GM12878 (cell line): ENCODE data around the gene SELENOP. TPM values are rescaled to one million over a fixed set of nuclear protein-coding genes. Genes with fewer than 3 reads are reported as not detected.

Experiments
- ATAC-seq: fragments of 200-7000 bp; cut with Tn5 transposase; 3 replicates; pipeline ENCODE4 v1.9.1; 2020; ENCODE audit warnings: mild to moderate bottlenecking, moderate library complexity
- BruUV-seq: library from RNA; stranded (reverse); fragments of 400-500 nt; replicated peaks from 2 replicates; lab custom pipeline; 2021; lab: Mats Ljungman, UMichigan
- CTCF ChIA-PET: fragments of 300-600 bp; sonication (Branson Sonifier 250); formaldehyde crosslinking; extraction: SDS; loops from one replicate; lab custom pipeline; 2021; ENCODE audit warnings: inconsistent platforms; lab: Yijun Ruan, JAX
- POLR2A ChIA-PET: fragments of 350-600 bp; formaldehyde crosslinking; extraction: SDS; loops from one replicate; lab custom pipeline; 2021; ENCODE audit warnings: inconsistent platforms; lab: Charles Lee
- RAD21 ChIA-PET: fragments of 300-600 bp; sonication (Branson Sonifier 250); formaldehyde crosslinking; loops from one replicate; lab custom pipeline; 2023; ENCODE audit warnings: antibody characterized with exemption; ENCODE audit not compliant: unreplicated experiment; lab: Charles Lee
- SMC1A ChIA-PET: fragments of 300-600 bp; sonication (Branson Sonifier 250); formaldehyde crosslinking; loops from one replicate; lab custom pipeline; 2023; ENCODE audit not compliant: unreplicated experiment, uncharacterized antibody; lab: Charles Lee
- DNase-seq: peaks from one replicate; pipeline ENCODE4 v3.0.0-alpha.2; 2011; ENCODE audit warnings: low read depth, low spot score
- FAIRE-seq: peaks from 3 replicates; lab custom pipeline; 2011; peaks lifted over from hg19 to GRCh38; lab: Jason Lieb, UNC
- H2AFZ ChIP-seq: 2 replicates; pipeline ENCODE4 v1.6.0; 2011; ENCODE audit warnings: low read depth, low read length, control low read depth; ENCODE audit not compliant: control insufficient read depth
- H3K27ac ChIP-seq: 2 replicates; pipeline ENCODE4 v1.5.1; 2011; ENCODE audit warnings: control low read depth; ENCODE audit not compliant: control insufficient read depth, insufficient read depth
- H3K27me3 ChIP-seq, 2 experiments: replicated peaks in 1 of 2; 2 replicates each; pipeline versions ENCODE4 v1.6.0 to v1.6.1; 2011; ENCODE audit warnings: low read length in 1 of 2; ENCODE audit not compliant: control insufficient read depth in 2 of 2, insufficient read depth in 2 of 2
- H3K36me3 ChIP-seq, 2 experiments: 2 replicates each; pipeline ENCODE4 v1.5.1; 2011; ENCODE audit warnings: low read length in 1 of 2; ENCODE audit not compliant: control insufficient read depth in 2 of 2, insufficient read depth in 2 of 2
- H3K4me1 ChIP-seq: 2 replicates; pipeline ENCODE4 v1.6.1; 2011; ENCODE audit warnings: mild to moderate bottlenecking, low read length, moderate library complexity, mixed read lengths; ENCODE audit not compliant: control insufficient read depth, insufficient read depth
- H3K4me2 ChIP-seq: 2 replicates; pipeline ENCODE4 v1.6.0; 2011; ENCODE audit warnings: control low read depth; ENCODE audit not compliant: control insufficient read depth, insufficient read depth
- H3K4me3 ChIP-seq: fragments of 200-600 bp; sonication (generic); 2 replicates; pipeline ENCODE4 v1.5.1; 2016
- H3K79me2 ChIP-seq: 2 replicates; pipeline ENCODE4 v1.6.0; 2011; ENCODE audit warnings: low read length; ENCODE audit not compliant: control insufficient read depth, insufficient read depth
- H3K9ac ChIP-seq: 2 replicates; pipeline ENCODE4 v1.8.0; 2011; ENCODE audit warnings: low read length, control low read depth, mixed read lengths; ENCODE audit not compliant: control insufficient read depth, insufficient read depth
- H3K9me3 ChIP-seq: replicated peaks from 3 replicates; pipeline ENCODE4 v1.5.1; 2011; ENCODE audit warnings: mild to moderate bottlenecking, low read length; ENCODE audit not compliant: control insufficient read depth, insufficient read depth
- H4K20me1 ChIP-seq: 2 replicates; pipeline ENCODE4 v1.6.0; 2011; ENCODE audit not compliant: control insufficient read depth, insufficient read depth
- ASH2L ChIP-seq: fragments of 300-600, 200-600 bp; sonication (generic); IDR thresholded peaks from 2 replicates; pipeline ENCODE4 v1.6.1; 2017; ENCODE audit warnings: low read depth, mild to moderate bottlenecking, borderline replicate concordance
- E2F8 ChIP-seq: fragments of 450-650 bp; IDR thresholded peaks from 2 replicates; pipeline ENCODE4 v1.6.1; 2018; ENCODE audit warnings: mild to moderate bottlenecking, low read depth, moderate library complexity; ENCODE audit not compliant: partially characterized antibody
- IKZF2 ChIP-seq, 2 experiments: fragments of 450-650 bp; IDR thresholded peaks; 2 replicates each; pipeline ENCODE4 v1.6.1; 2017; ENCODE audit warnings: mild to moderate bottlenecking in 2 of 2, moderate library complexity in 2 of 2
- KDM1A ChIP-seq: fragments of 200-600 bp; sonication (generic); IDR thresholded peaks from 2 replicates; pipeline ENCODE4 v1.6.1; 2016; ENCODE audit warnings: borderline replicate concordance
- NFIC ChIP-seq: IDR thresholded peaks from 2 replicates; pipeline ENCODE4 v1.6.1; 2012; ENCODE audit warnings: low read depth, mild to moderate bottlenecking, inconsistent platforms, low read length, moderate library complexity
- NFYB ChIP-seq: IDR thresholded peaks from 2 replicates; pipeline ENCODE4 v1.6.1; 2011; ENCODE audit warnings: low read depth, mild to moderate bottlenecking, low read length, improper control_type of control experiment, moderate library complexity; ENCODE audit not compliant: insufficient read depth
- RAD21 ChIP-seq: IDR thresholded peaks from 2 replicates; pipeline ENCODE4 v1.6.1; 2011; ENCODE audit warnings: mild to moderate bottlenecking, low read depth, low read length, moderate library complexity; ENCODE audit not compliant: insufficient read depth
- RELA ChIP-seq: fragments of 450-650 bp; IDR thresholded peaks from 2 replicates; pipeline ENCODE4 v1.8.0; 2014; ENCODE audit warnings: borderline replicate concordance; ENCODE audit not compliant: partially characterized antibody
- ZNF274 ChIP-seq: IDR thresholded peaks from one replicate; pipeline ENCODE4 v1.8.0; 2011; ENCODE audit not compliant: insufficient read length, insufficient read depth
- in situ Hi-C: fragments of 300-500 bp; cut with MboI; formaldehyde crosslinking; loops from 9 replicates; pipeline ENCODE4 v1.14.3; 2018; ENCODE audit warnings: mixed read lengths
- intact Hi-C: fragments of 100-400 bp; cut with micrococcal nuclease; formaldehyde crosslinking; loops from one replicate; pipeline ENCODE4 v1.14.2; 2022; ENCODE audit not compliant: unreplicated experiment
- polyA plus RNA-seq, 11 experiments: library from polyadenylated mRNA; depleted of rRNA in 4 of 11; unstranded in 6 of 11; stranded (reverse) in 5 of 11; fragments of >200 nt; fragmentation: Nextera tagmentation in 4 of 11; fragmentation: Illumina TruSeq in 1 of 11; extraction: Ambion mirVana in 4 of 11; extraction: Trizol in 1 of 11; gene quantifications; 1 replicate in 1 of 11; 2 replicates in 10 of 11; pipeline versions ENCODE4 v1.2.1 to v1.2.3, GENCODE V29; 2011 to 2016; ENCODE audit warnings: inconsistent platforms in 2 of 11, missing spikeins in 2 of 11, low read depth in 1 of 11
- total RNA-seq, 4 experiments: library from RNA; depleted of rRNA in 3 of 4; stranded (reverse); fragments of >200 nt in 3 of 4; fragmentation: Illumina TruSeq in 1 of 4; extraction: Trizol in 1 of 4; gene quantifications; 2 replicates each; pipeline versions ENCODE4 v1.2.1 to v1.2.3, GENCODE V29; 2013 to 2021
- TF ChIP-seq, protein P1 (sequence below): IDR thresholded peaks from 2 replicates; pipeline ENCODE4 v1.6.1; 2012; ENCODE audit warnings: low read depth, low read length, improper control_type of control experiment
- TF ChIP-seq, protein P2 (sequence below): fragments of 450-650 bp; IDR thresholded peaks from 2 replicates; pipeline ENCODE4 v1.6.1; 2017; ENCODE audit warnings: mild to moderate bottlenecking, moderate library complexity
- TF ChIP-seq, protein P3 (sequence below): fragments of 450-650 bp; formaldehyde crosslinking; IDR thresholded peaks from 2 replicates; pipeline ENCODE4 v1.4.0; 2020; ENCODE audit warnings: mild to moderate bottlenecking, moderate library complexity

Gene SELENOP
- total and polyA plus RNA-seq, 10 of the 15 experiments (the other 5 are each of a cell fraction or from before 2014, with no cell fraction given): 0.08 to 5.1 (median 0.88) TPM; not detected in 3

- Histone ChIP-seq H3K9me3 (no peaks in the 10 kb centered on the region; the same call in 2 of the 3 replicates), H3K4me2 (no peak overlapping the region), H3K36me3 (no peaks in the 10 kb centered on the region), H3K79me2 (no peaks in the 10 kb centered on the region), H2AFZ (no peak overlapping the region), H3K27me3 (no peaks in the 10 kb centered on the region), H4K20me1 (no peaks in the 10 kb centered on the region), H3K4me3 (no peak overlapping the region), H3K27ac (no peak overlapping the region), H3K9ac (no peak overlapping the region), H3K4me1 (no peaks in the 10 kb centered on the region)
- BruUV-seq: no TSS peak
- no peak for DNase-seq
- ChIA-PET CTCF (interaction anchor here (0.8 to 1.4 kb wide), 3 partner anchors 24 to 121 kb away, joined by 3 to 6 read pairs (median 3); no protein-coding TSS in a partner anchor), RAD21 (no interaction called here), SMC1A (interaction anchor here (0.7 to 1.3 kb wide), 6 partner anchors 8 to 98 kb away, joined by 3 read pairs; no protein-coding TSS in a partner anchor), POLR2A (interaction anchor here (0.6 to 1.4 kb wide), 2 partner anchors 11 to 17 kb away, joined by 3 to 5 read pairs; no protein-coding TSS in a partner anchor)
- in situ Hi-C loops: no loop called here
- FAIRE-seq: no peak
- intact Hi-C loops: no loop called here
- no peak for ATAC-seq
- no peak for TF ChIP-seq ZNF274
- TF ChIP-seq RAD21: no peak
- TF ChIP-seq NFIC: no peak
- TF ChIP-seq NFYB: no peak
- no peak for TF ChIP-seq ASH2L
- TF ChIP-seq, protein P1, sequence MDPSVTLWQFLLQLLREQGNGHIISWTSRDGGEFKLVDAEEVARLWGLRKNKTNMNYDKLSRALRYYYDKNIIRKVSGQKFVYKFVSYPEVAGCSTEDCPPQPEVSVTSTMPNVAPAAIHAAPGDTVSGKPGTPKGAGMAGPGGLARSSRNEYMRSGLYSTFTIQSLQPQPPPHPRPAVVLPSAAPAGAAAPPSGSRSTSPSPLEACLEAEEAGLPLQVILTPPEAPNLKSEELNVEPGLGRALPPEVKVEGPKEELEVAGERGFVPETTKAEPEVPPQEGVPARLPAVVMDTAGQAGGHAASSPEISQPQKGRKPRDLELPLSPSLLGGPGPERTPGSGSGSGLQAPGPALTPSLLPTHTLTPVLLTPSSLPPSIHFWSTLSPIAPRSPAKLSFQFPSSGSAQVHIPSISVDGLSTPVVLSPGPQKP: no peak
- TF ChIP-seq, protein P2, sequence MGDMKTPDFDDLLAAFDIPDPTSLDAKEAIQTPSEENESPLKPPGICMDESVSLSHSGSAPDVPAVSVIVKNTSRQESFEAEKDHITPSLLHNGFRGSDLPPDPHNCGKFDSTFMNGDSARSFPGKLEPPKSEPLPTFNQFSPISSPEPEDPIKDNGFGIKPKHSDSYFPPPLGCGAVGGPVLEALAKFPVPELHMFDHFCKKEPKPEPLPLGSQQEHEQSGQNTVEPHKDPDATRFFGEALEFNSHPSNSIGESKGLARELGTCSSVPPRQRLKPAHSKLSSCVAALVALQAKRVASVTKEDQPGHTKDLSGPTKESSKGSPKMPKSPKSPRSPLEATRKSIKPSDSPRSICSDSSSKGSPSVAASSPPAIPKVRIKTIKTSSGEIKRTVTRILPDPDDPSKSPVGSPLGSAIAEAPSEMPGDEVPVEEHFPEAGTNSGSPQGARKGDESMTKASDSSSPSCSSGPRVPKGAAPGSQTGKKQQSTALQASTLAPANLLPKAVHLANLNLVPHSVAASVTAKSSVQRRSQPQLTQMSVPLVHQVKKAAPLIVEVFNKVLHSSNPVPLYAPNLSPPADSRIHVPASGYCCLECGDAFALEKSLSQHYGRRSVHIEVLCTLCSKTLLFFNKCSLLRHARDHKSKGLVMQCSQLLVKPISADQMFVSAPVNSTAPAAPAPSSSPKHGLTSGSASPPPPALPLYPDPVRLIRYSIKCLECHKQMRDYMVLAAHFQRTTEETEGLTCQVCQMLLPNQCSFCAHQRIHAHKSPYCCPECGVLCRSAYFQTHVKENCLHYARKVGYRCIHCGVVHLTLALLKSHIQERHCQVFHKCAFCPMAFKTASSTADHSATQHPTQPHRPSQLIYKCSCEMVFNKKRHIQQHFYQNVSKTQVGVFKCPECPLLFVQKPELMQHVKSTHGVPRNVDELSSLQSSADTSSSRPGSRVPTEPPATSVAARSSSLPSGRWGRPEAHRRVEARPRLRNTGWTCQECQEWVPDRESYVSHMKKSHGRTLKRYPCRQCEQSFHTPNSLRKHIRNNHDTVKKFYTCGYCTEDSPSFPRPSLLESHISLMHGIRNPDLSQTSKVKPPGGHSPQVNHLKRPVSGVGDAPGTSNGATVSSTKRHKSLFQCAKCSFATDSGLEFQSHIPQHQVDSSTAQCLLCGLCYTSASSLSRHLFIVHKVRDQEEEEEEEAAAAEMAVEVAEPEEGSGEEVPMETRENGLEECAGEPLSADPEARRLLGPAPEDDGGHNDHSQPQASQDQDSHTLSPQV: no peak
- no peak for TF ChIP-seq RELA
- TF ChIP-seq KDM1A: no peak
- TF ChIP-seq, protein P3, sequence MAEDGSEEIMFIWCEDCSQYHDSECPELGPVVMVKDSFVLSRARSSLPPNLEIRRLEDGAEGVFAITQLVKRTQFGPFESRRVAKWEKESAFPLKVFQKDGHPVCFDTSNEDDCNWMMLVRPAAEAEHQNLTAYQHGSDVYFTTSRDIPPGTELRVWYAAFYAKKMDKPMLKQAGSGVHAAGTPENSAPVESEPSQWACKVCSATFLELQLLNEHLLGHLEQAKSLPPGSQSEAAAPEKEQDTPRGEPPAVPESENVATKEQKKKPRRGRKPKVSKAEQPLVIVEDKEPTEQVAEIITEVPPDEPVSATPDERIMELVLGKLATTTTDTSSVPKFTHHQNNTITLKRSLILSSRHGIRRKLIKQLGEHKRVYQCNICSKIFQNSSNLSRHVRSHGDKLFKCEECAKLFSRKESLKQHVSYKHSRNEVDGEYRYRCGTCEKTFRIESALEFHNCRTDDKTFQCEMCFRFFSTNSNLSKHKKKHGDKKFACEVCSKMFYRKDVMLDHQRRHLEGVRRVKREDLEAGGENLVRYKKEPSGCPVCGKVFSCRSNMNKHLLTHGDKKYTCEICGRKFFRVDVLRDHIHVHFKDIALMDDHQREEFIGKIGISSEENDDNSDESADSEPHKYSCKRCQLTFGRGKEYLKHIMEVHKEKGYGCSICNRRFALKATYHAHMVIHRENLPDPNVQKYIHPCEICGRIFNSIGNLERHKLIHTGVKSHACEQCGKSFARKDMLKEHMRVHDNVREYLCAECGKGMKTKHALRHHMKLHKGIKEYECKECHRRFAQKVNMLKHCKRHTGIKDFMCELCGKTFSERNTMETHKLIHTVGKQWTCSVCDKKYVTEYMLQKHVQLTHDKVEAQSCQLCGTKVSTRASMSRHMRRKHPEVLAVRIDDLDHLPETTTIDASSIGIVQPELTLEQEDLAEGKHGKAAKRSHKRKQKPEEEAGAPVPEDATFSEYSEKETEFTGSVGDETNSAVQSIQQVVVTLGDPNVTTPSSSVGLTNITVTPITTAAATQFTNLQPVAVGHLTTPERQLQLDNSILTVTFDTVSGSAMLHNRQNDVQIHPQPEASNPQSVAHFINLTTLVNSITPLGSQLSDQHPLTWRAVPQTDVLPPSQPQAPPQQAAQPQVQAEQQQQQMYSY (CRISPR knock-in tag): no peak
- no peak for TF ChIP-seq IKZF2 (IDR thresholded peaks at IDR 0.05)
- no peak for TF ChIP-seq E2F8
Measured at GRCh38 chr5:42791151-42791550, 20.5 kb downstream of the SELENOP start.
